ENCODE data around the gene PGC. TPM values are rescaled to one million over a fixed set of nuclear protein-coding genes. Genes with fewer than 3 reads are reported as not detected.

The PGC gene
- polyA plus RNA-seq, 1 of the 3 experiments (the other 2 are of a cell fraction): not detected

GRCh38 chr6:41769376-41769775 is 22.2 kb upstream of the PGC start:
- Histone ChIP-seq H3K36me3 (replicated peaks in 1 of 2; ENCODE audit: control insufficient read depth in 1 of 2, insufficient read depth in 2 of 2, low read length in 1 of 2) (peaks cover 4 to 25% of the 10 kb centered on the region in 2 experiments), H3K27me3 (ENCODE audit: insufficient read depth) (no peaks in the 10 kb centered on the region), H3K4me1 (ENCODE audit: control insufficient read depth in 1 of 2, insufficient read depth in 2 of 2, low read depth in 1 of 2, low read length in 1 of 2) (peaks cover 3 to 26% of the 10 kb centered on the region in 2 experiments; a peak in 2 of 4 replicates), H3K9me3 (no peaks in the 10 kb centered on the region), H3F3A (replicated peaks; ENCODE audit: insufficient read depth) (no peaks in the 10 kb centered on the region), H3K27ac (ENCODE audit: low read depth in 2 of 2, low read length in 1 of 2) (no peak overlapping the region), H2AFZ (ENCODE audit: low read depth) (no peak overlapping the region), H3K4me2 (no peak overlapping the region), H3K79me2 (ENCODE audit: insufficient read depth) (no peaks in the 10 kb centered on the region), H3K9me2 (no peaks in the 10 kb centered on the region), H3K9ac (no peak overlapping the region), H3K4me3 (ENCODE audit: low read depth in 2 of 2, low read length in 1 of 2) (no peak overlapping the region), H4K20me1 (ENCODE audit: insufficient read depth) (no peaks in the 10 kb centered on the region)
- CTCF ChIA-PET: interaction anchor here (0.9 to 2.4 kb wide), 6 partner anchors 9 to 320 kb away, joined by 3 to 12 read pairs (median 3); partner anchors contain the start of genes BYSL, MED20 and TOMM6
- 100% methylated on average over 7 of the region's 8 CpGs for WGBS (ENCODE audit: low lambda C conversion rate)
- POLR2A ChIA-PET: no interaction called here
- no peak for TF ChIP-seq PBX3 (IDR thresholded peaks at IDR 0.05)
- TF ChIP-seq EZH2phosphoT487 (IDR thresholded peaks at IDR 0.05; ENCODE audit: borderline replicate concordance, low read depth): no peak
- TF ChIP-seq USF1 (IDR thresholded peaks at IDR 0.05; ENCODE audit: borderline replicate concordance, low read depth): no peak
- no peak for DNase-seq

- H3K36me3 ChIP-seq (replicated peaks in 1 of 2; ENCODE audit: control insufficient read depth in 1 of 2, insufficient read depth in 2 of 2, low read length in 1 of 2): peaks cover 0 to 24% of the 10 kb centered on the region in 2 experiments
- H3K9ac ChIP-seq: no peak overlapping the region
- H3K79me2 ChIP-seq (ENCODE audit: insufficient read depth): no peaks in the 10 kb centered on the region
- 92% methylated on average over 10 of the region's 10 CpGs for WGBS (ENCODE audit: low lambda C conversion rate)
- no peak overlapping the region for H3K4me3 ChIP-seq (ENCODE audit: low read depth in 2 of 2, low read length in 1 of 2)
- H3F3A ChIP-seq (replicated peaks; ENCODE audit: insufficient read depth): no peaks in the 10 kb centered on the region
- no peak overlapping the region for H2AFZ ChIP-seq (ENCODE audit: low read depth)
- ChIA-PET POLR2A (interaction anchor here (1.4 to 1.9 kb wide), 2 partner anchors 9 to 35 kb away, joined by 4 to 6 read pairs; no protein-coding TSS in a partner anchor), CTCF (interaction anchor here (0.7 to 2.8 kb wide), 12 partner anchors 8 to 741 kb away, joined by 3 to 19 read pairs (median 3); partner anchors contain the start of genes BYSL, MED20, TFEB and TOMM6)
- H3K27me3 ChIP-seq (ENCODE audit: insufficient read depth): no peaks in the 10 kb centered on the region
- H3K9me2 ChIP-seq: no peaks in the 10 kb centered on the region
- H4K20me1 ChIP-seq (ENCODE audit: insufficient read depth): no peaks in the 10 kb centered on the region
- H3K9me3 ChIP-seq: no peaks in the 10 kb centered on the region
- TF ChIP-seq RXRA (IDR thresholded peaks at IDR 0.05; ENCODE audit: borderline replicate concordance, low read depth) (no peak), MAX (IDR thresholded peaks at IDR 0.05; ENCODE audit: low read depth) (no peak), ZBTB33 (IDR thresholded peaks at IDR 0.05; ENCODE audit: borderline replicate concordance, low read depth) (no peak), TEAD4 (IDR thresholded peaks at IDR 0.05; ENCODE audit: borderline replicate concordance, insufficient read depth) (no peak), GABPA (IDR thresholded peaks at IDR 0.05; ENCODE audit: low read depth) (no peak)
- DNase-seq: peak; percentile 41
- H3K27ac ChIP-seq (ENCODE audit: low read depth in 2 of 2, low read length in 1 of 2): peak overlapping the region in 1 of 2 experiments; percentile 80; a peak in 1 of 4 replicates
- peaks cover 3 to 32% of the 10 kb centered on the region in 2 experiments; a peak in 2 of 4 replicates for H3K4me1 ChIP-seq (ENCODE audit: control insufficient read depth in 1 of 2, insufficient read depth in 2 of 2, low read depth in 1 of 2, low read length in 1 of 2)
- H3K4me2 ChIP-seq: no peak overlapping the region
Observed at GRCh38 chr6:41768545-41769308, 21.5 kb upstream of the PGC start.
